Fibroblast of villous mesenchyme (primary cell): Measurements from ENCODE around the gene KCNQ5. TPM values are rescaled to one million over a fixed set of nuclear protein-coding genes. Genes with fewer than 3 reads are reported as not detected.

Experiments
- DNase-seq: peaks from one replicate; pipeline ENCODE4 v3.0.0-alpha.2; 2010; ENCODE audit warnings: low read depth
- H3K4me3 ChIP-seq: 2 replicates; pipeline ENCODE4 v1.5.1; 2011; ENCODE audit warnings: low read depth, mild to moderate bottlenecking, low read length
- total RNA-seq: library from RNA; depleted of rRNA; stranded (reverse); fragments of >200 nt; gene quantifications from 2 replicates; pipeline ENCODE4 v1.2.3, GENCODE V29; 2012
- TF ChIP-seq, protein P1 (sequence below): IDR thresholded peaks from 2 replicates; pipeline ENCODE4 v1.5.1; 2012; ENCODE audit warnings: low read depth, mild to moderate bottlenecking, low read length; ENCODE audit not compliant: insufficient read depth

KCNQ5 gene
- total RNA-seq, 1 donor, result 0.86 TPM

DNA sequence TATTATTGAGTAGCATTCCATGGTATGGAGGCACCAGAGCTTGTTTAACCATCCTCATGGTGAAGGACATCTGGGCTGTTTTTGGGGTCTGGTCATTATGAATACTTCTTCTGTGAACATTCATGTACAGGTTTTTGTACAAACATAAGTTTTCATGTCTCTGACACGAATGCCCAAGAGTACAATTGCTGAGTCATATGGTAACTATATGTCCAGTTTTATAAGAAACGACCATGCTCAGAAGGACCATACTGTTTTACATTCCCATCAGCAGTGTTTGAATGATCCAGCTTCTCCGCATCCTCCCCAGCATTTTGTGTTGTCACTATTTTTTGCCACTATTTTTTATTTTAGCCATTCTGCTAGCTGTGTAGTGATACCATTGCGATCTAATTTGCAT lies 414.8 kb downstream of the KCNQ5 start:
- TF ChIP-seq, protein P1, sequence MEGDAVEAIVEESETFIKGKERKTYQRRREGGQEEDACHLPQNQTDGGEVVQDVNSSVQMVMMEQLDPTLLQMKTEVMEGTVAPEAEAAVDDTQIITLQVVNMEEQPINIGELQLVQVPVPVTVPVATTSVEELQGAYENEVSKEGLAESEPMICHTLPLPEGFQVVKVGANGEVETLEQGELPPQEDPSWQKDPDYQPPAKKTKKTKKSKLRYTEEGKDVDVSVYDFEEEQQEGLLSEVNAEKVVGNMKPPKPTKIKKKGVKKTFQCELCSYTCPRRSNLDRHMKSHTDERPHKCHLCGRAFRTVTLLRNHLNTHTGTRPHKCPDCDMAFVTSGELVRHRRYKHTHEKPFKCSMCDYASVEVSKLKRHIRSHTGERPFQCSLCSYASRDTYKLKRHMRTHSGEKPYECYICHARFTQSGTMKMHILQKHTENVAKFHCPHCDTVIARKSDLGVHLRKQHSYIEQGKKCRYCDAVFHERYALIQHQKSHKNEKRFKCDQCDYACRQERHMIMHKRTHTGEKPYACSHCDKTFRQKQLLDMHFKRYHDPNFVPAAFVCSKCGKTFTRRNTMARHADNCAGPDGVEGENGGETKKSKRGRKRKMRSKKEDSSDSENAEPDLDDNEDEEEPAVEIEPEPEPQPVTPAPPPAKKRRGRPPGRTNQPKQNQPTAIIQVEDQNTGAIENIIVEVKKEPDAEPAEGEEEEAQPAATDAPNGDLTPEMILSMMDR, result no peak
- H3K4me3 ChIP-seq, result no peak overlapping the region
- DNase-seq, result no peak

DNA sequence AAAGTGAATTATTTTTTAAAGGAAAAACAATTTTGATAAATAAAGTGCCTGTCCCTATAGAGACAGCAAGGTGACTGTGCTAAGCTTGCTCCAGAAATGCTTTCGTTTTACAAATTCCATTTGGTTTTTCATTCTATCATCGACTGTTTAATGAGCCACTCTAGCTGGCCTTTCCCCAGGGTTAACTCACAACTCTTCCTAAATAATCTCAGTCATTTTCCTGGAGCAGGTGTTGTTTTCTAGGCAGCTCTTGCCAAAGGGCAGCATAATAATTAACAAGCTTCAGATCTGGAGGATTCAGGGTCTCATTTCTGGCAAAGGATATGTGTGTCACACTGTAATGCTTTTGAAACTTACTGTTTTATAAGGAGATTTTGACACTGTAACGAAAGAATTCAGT lies 419.2 kb downstream of the KCNQ5 start:
- TF ChIP-seq, protein P1, result no peak
- no peak for DNase-seq
- no peak overlapping the region for H3K4me3 ChIP-seq

DNA sequence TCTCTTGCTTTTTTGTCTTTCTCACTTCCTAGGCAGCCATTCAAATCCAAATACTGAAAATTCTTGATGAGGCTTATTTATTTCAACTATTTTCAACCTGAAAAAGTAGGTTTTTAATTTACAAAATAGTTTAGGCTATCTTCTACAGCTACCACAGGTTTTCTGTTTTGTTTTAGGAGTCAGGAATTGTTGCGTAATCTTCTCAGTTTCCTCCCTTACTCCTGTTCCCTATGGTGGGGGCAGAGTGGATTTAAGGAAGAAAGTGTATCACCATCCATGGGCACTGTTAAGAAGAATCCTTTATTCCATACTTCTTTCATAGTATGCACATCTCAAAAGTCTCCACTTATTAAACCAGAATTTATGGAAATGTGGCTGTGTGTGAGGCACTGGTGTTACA lies 421.0 kb downstream of the KCNQ5 start:
- H3K4me3 ChIP-seq, result no peak overlapping the region
- no peak for DNase-seq
- TF ChIP-seq, protein P1, result no peak

DNA sequence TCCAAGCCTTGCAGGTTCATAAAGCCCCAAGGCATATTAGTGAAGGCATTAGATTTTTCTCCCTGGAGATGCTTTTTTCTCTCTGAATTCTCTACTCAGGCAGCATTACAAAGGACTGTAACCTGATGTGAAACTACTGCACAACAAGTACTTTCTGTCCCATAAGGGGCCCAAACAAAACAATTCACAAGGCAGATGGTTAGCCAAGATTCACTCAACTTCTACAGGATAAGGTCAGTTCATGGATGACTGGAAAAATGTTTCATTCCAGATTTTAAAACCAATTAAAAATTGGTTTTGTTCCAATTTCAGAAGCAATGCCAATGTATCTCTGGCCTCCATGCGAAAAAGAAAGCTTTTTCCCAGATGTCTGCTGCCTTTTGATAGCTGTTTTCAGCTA lies 421.6 kb downstream of the KCNQ5 start:
- H3K4me3 ChIP-seq, result no peak overlapping the region
- DNase-seq, result no peak
- TF ChIP-seq, protein P1, result no peak

DNA sequence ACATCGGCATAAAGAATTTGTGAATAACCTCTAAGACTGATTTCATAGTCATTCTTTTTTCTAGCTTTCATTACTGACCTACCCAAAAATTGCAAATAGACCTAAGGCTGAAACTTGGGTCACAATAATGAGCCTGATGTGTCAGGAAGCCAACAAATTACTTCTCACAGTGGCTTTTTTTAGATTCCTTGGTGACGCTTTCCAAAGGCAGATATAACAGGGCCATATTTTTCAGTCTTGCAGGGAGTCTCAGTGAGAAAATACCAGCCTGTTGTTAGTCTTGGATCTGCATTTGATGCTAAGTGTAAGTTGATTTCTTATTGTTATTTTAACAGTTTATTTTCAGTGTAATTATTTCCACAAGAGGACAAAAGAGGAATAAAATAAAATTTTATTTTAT lies 423.7 kb downstream of the KCNQ5 start:
- no peak for DNase-seq
- TF ChIP-seq, protein P1, result no peak
- H3K4me3 ChIP-seq, result no peak overlapping the region

DNA sequence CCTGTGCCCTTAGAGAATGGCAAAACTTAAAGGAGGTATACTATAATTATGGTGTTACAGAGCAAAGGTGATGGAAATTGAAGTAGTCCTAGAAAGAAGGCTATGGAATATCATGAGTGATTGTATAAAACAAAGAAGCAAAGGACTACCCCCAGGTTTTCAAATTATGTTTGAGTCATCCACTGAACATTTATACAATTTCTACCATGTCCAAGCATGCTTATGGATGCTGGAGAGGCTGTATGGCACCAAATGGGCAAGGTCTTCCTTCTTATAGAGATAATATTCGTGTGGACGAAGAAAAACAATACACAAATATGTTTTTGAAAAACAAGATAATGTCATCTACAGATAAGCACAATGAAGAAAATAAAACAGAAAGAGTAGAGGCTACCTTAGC lies 425.9 kb downstream of the KCNQ5 start:
- TF ChIP-seq, protein P1, result no peak
- DNase-seq, result no peak
- no peak overlapping the region for H3K4me3 ChIP-seq

DNA sequence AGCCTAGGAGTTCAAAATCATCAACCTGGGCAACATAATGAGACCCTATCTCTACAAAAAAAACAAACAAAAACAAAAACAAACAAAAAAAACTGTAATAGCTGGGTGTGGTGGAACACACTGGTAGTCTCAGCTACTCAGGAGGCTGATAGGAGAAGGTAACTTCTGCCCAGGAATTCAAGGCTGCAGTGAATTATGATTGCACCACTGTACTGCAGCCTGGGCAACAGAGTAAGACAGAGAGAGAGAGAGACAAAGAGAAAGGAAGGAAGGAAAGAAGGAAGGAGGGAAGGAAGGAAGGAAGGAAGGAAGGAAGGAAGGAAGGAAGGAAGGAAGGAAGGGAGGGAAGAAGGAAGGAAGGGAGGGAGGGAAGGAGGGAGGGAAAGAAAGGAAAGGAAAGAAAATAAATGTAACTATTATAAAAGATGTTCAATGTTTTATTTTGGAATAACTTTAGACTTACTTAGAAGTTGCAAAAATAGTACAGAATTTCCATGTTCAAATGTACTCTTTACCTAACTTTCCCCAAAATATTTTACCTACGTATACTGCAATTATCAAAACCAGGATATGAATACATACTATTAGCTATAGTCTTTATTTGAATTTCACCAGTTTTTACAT lies 428.2 kb downstream of the KCNQ5 start:
- DNase-seq, result no peak
- no peak overlapping the region for H3K4me3 ChIP-seq
- TF ChIP-seq, protein P1, result no peak
